Gastroesophageal sphincter (tissue), 4 donors: Measurements from ENCODE around the gene RBM39. TPM values are rescaled to one million over a fixed set of nuclear protein-coding genes. Genes with fewer than 3 reads are reported as not detected.
"Not testable (repeated sequence)": the region's sequence is repeated elsewhere in the genome, so short reads cannot be mapped to it uniquely, and the experiment has no call there.

Source experiments
- ATAC-seq: fragments of 150-250 bp; one replicate; pipeline ENCODE4 v1.9.1; 2016; ENCODE audit warnings: mild to moderate bottlenecking, moderate library complexity
- H3K27ac ChIP-seq, 4 donors: fragments of 200-600 bp; sonication (generic) in 3 of 4; 1 replicate in 3 of 4; 2 replicates in 1 of 4; pipeline ENCODE4 v1.5.1; 2016 to 2019
- H3K27me3 ChIP-seq: fragments of 200-600 bp; sonication (generic); one replicate; pipeline ENCODE4 v1.5.1; 2019
- H3K36me3 ChIP-seq, 2 donors: fragments of 200-600 bp; sonication (generic); one replicate each; pipeline ENCODE4 v1.5.1; 2019; ENCODE audit warnings: control low read depth in 1 of 2
- H3K4me1 ChIP-seq, 3 donors: fragments of 200-600 bp; sonication (generic); 1 replicate in 2 of 3; 2 replicates in 1 of 3; pipeline ENCODE4 v1.5.1; 2016 to 2019; ENCODE audit warnings: control low read depth in 2 of 3
- H3K4me3 ChIP-seq, 2 donors: fragments of 200-600 bp; sonication (generic); one replicate each; pipeline ENCODE4 v1.5.1; 2019; ENCODE audit warnings: mild to moderate bottlenecking in 1 of 2, moderate library complexity in 1 of 2
- H3K9me3 ChIP-seq, 3 donors: fragments of 200-600 bp; sonication (generic); one replicate each; pipeline ENCODE4 v1.5.1; 2017 to 2019; ENCODE audit warnings: control low read depth in 2 of 3
- EP300 ChIP-seq: sonication (generic); formaldehyde crosslinking; IDR thresholded peaks from one replicate; pipeline ENCODE4 v1.6.1; 2017; ENCODE audit warnings: antibody characterized with exemption, mild to moderate bottlenecking
- POLR2A ChIP-seq, 2 donors: fragments of 450-650 bp; IDR thresholded peaks; one replicate each; pipeline ENCODE4 v1.6.1; 2017; ENCODE audit warnings: antibody characterized with exemption in 2 of 2, mild to moderate bottlenecking in 2 of 2, moderate library complexity in 1 of 2
- POLR2AphosphoS5 ChIP-seq: sonication (generic); formaldehyde crosslinking; IDR thresholded peaks from one replicate; pipeline ENCODE4 v1.6.1; 2017; ENCODE audit warnings: antibody characterized with exemption
- WGBS, 2 donors: methylation state at CpG; one replicate each; pipeline ENCODE4 v1.1.5; 2018; ENCODE audit warnings: low coverage in 1 of 2; 5-methylcytosine and 5-hydroxymethylcytosine counted together
- total RNA-seq, 4 donors: library from RNA; depleted of rRNA; stranded (reverse); fragments of >200 nt; gene quantifications; one replicate each; pipeline ENCODE4 v1.1.0, GENCODE V29; 2016
- TF ChIP-seq, protein P1 (sequence below), 4 experiments: fragments of 200-600 bp in 2 of 4; fragments of 450-650 bp in 2 of 4; sonication (generic) in 1 of 4; IDR thresholded peaks; one replicate each; pipeline ENCODE4 v1.5.1; 2017 to 2019; ENCODE audit warnings: antibody characterized with exemption in 4 of 4, mild to moderate bottlenecking in 2 of 4, moderate library complexity in 2 of 4

Gene RBM39
- total RNA-seq = 100 to 1,000 TPM; 159 to 369 (median 238) TPM

- Histone ChIP-seq H3K4me1 (peaks cover 3 to 48% (median 16%) of the 10 kb centered on the region in 3 donors), H3K9me3 (no peaks in the 10 kb centered on the region), H3K36me3 (peaks cover 4 to 35% of the 10 kb centered on the region in 2 donors), H3K27ac (peak within 1 kb of the TSS; percentile 98 to 100 (median 100)), H3K27me3 (no peaks in the 10 kb centered on the region), H3K4me3 (peak within 1 kb of the TSS; percentile 81 to 94)
- WGBS, 2 donors = 0% methylated on average over 8 to 14 of the region's 66 CpGs
- peak; percentile 96 for ATAC-seq
- TF ChIP-seq EP300 (no peak), POLR2AphosphoS5 (peak; percentile 99), POLR2A (IDR thresholded peaks at IDR 0.05) (peak; percentile 90 to 95)
- TF ChIP-seq, protein P1, sequence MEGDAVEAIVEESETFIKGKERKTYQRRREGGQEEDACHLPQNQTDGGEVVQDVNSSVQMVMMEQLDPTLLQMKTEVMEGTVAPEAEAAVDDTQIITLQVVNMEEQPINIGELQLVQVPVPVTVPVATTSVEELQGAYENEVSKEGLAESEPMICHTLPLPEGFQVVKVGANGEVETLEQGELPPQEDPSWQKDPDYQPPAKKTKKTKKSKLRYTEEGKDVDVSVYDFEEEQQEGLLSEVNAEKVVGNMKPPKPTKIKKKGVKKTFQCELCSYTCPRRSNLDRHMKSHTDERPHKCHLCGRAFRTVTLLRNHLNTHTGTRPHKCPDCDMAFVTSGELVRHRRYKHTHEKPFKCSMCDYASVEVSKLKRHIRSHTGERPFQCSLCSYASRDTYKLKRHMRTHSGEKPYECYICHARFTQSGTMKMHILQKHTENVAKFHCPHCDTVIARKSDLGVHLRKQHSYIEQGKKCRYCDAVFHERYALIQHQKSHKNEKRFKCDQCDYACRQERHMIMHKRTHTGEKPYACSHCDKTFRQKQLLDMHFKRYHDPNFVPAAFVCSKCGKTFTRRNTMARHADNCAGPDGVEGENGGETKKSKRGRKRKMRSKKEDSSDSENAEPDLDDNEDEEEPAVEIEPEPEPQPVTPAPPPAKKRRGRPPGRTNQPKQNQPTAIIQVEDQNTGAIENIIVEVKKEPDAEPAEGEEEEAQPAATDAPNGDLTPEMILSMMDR (IDR thresholded peaks at IDR 0.05) = peak; percentile 12 to 58 (median 56)
Observed at GRCh38 chr20:35741892-35742740, at the start of gene RBM39. RBM39 (minus strand) TSS chr20:35742260; CDS start chr20:35740874, 1,386 bp downstream.

- peaks cover 0 to 15% (median 8%) of the 10 kb centered on the region in 3 donors for H3K4me1 ChIP-seq
- peak; percentile 48 for ATAC-seq
- H3K4me3 ChIP-seq = no peak overlapping the region
- TF ChIP-seq EP300 (no peak), POLR2AphosphoS5 (peak; percentile 79), POLR2A (IDR thresholded peaks at IDR 0.05) (no peak)
- TF ChIP-seq, protein P1 (IDR thresholded peaks at IDR 0.05) = no peak
- 47 to 55% methylated on average over 3 of the region's 3 CpGs for WGBS, 2 donors
- H3K27me3 ChIP-seq = no peaks in the 10 kb centered on the region
- peak overlapping the region in 3 of 4 donors; percentile 22 to 60 (median 56) for H3K27ac ChIP-seq
- no peaks in the 10 kb centered on the region for H3K9me3 ChIP-seq
- peaks cover 0 to 6% of the 10 kb centered on the region in 2 donors for H3K36me3 ChIP-seq
Observed at GRCh38 chr20:35791821-35792220, 49.8 kb upstream of the RBM39 start.

DNA sequence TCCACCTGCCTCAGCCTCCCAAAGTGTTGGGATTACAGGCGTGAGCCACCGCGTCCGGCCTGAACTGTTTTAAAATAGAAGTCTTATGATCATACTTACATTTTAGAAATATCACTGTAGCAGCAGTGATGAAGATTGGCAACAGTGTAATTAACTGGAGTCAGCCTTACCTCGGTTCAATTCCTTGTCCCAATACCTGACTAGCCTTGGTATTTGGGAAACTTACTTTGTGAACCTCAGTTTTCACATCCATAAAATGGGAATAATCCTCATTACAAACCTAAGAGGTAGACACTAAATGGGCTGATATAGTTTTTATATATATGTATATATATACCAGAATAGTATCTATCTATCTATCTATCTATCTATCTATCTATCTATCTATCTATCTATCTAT is 49.0 kb upstream of the RBM39 start:
- H3K9me3 ChIP-seq = no peaks in the 10 kb centered on the region
- H3K4me1 ChIP-seq = peaks cover 0 to 15% (median 8%) of the 10 kb centered on the region in 3 donors
- no peak for ATAC-seq
- TF ChIP-seq POLR2AphosphoS5 (no peak), POLR2A (IDR thresholded peaks at IDR 0.05) (no peak), EP300 (no peak)
- TF ChIP-seq, protein P1 (IDR thresholded peaks at IDR 0.05) = no peak
- peak overlapping the region in 1 of 4 donors; percentile 22 for H3K27ac ChIP-seq
- 96 to 100% methylated on average over 1 to 5 of the region's 5 CpGs for WGBS, 2 donors
- peaks cover 0 to 6% of the 10 kb centered on the region in 2 donors for H3K36me3 ChIP-seq
- no peak overlapping the region for H3K4me3 ChIP-seq
- H3K27me3 ChIP-seq = no peaks in the 10 kb centered on the region

DNA sequence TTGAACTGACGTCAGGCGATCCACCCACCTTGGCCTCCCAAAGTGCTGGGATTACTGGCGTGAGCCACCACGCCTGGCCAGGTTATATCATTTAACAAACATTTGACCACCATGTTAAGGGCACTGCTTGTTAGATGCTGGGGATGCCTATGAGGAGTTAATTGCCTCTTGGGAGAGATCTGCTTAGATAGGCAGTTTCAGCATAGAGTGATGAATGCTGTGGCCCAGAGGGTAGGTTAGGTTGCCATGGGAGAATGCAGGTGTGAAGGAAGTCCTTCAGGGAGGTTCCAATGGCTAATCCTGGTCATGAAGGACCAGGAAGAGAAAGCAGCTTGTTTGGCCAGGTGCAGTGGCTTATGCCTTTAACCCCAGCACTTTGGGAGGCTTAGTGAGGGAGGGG is 46.7 kb upstream of the RBM39 start:
- Histone ChIP-seq H3K4me1 (peaks cover 0 to 15% (median 8%) of the 10 kb centered on the region in 3 donors), H3K27ac (no peak overlapping the region), H3K9me3 (no peaks in the 10 kb centered on the region), H3K36me3 (peaks cover 0 to 13% of the 10 kb centered on the region in 2 donors), H3K4me3 (no peak overlapping the region), H3K27me3 (no peaks in the 10 kb centered on the region)
- no peak for ATAC-seq
- WGBS, 2 donors = 100% methylated on average over 2 of the region's 4 CpGs; no CpG with 5 or more reads in 1 of the 2 donors
- TF ChIP-seq POLR2AphosphoS5 (no peak), EP300 (no peak), POLR2A (IDR thresholded peaks at IDR 0.05) (no peak)
- TF ChIP-seq, protein P1 (IDR thresholded peaks at IDR 0.05) = no peak

DNA sequence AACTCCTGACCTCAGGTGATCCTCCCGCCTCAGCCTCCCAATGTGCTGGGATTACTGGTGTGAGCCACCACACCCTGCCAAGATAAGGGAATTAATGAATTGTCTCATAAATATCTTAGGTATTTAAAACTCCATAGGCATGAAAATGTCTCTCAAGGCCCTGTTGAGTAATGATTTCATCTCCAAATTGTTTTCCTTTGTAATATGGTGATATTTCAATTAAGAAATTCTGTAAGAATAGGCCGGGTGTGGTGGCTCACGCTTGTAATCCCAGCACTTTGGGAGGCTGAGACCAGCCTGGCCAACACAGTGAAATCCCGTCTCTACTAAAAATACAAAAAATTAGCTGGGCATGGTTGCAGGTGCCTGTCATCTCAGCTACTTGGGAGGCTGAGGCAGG is 43.5 kb upstream of the RBM39 start:
- Histone ChIP-seq H3K36me3 (peaks cover 0 to 30% of the 10 kb centered on the region in 2 donors), H3K4me1 (peaks cover 0 to 21% (median 0%) of the 10 kb centered on the region in 3 donors)
- 85 to 100% methylated on average over 1 to 4 of the region's 4 CpGs for WGBS, 2 donors
- not testable (repeated sequence) for ATAC-seq, H3K27ac ChIP-seq, H3K9me3 ChIP-seq, H3K4me3 ChIP-seq, H3K27me3 ChIP-seq

DNA sequence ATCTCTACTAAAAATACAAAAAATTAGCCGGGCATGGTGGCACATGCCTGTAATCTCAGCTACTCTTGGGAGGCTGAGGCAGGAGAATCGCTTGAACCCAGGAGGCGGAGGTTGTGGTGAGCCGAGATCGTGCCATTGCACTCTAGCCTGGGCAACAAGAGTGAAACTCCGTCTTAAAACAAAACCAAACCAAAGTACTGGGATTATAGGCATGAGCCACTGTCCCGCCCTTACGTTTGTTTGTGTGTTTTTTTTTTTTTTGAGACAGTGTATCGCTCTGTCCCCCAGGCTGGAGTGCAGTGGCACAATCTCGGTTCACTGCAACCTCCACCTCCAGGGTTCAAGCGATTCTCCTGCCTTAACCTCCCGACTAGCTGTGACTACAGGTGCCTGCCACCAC is 41.8 kb upstream of the RBM39 start:
- WGBS, 2 donors = 93 to 96% methylated on average over 4 to 5 of the region's 12 CpGs
- H3K27ac ChIP-seq, H3K27me3 ChIP-seq, H3K4me3 ChIP-seq, ATAC-seq, H3K9me3 ChIP-seq: not testable (repeated sequence)
- H3K36me3 ChIP-seq = peaks cover 0 to 46% of the 10 kb centered on the region in 2 donors
- H3K4me1 ChIP-seq = peaks cover 0 to 26% (median 0%) of the 10 kb centered on the region in 3 donors
